Neural cell (in vitro differentiated cells): ENCODE data around the gene ACRV1. TPM values are rescaled to one million over a fixed set of nuclear protein-coding genes. Genes with fewer than 3 reads are reported as not detected.

Experiments
- H2AFZ ChIP-seq: fragments of 200-600, 300-800 bp; sonication (generic), shearing (Covaris generic); 2 replicates; pipeline ENCODE4 v1.6.0; 2014; ENCODE audit warnings: low read depth, mild to moderate bottlenecking, antibody characterized with exemption, low read length, moderate library complexity
- H3F3A ChIP-seq: fragments of 200-600 bp; shearing (Covaris generic); 2 replicates; pipeline ENCODE4 v1.6.1; 2016; ENCODE audit warnings: mild to moderate bottlenecking, moderate library complexity, mixed read lengths, antibody characterized with exemption, low read length; ENCODE audit not compliant: insufficient read depth, poor library complexity, severe bottlenecking
- H3K27ac ChIP-seq: fragments of 200-600, 300-800 bp; sonication (generic), shearing (Covaris generic); 2 replicates; pipeline ENCODE4 v1.5.1; 2014; ENCODE audit warnings: mild to moderate bottlenecking, low read length, moderate library complexity
- H3K27me3 ChIP-seq: fragments of 300-800, 200-600 bp; sonication (generic), shearing (Covaris generic); 2 replicates; pipeline ENCODE4 v1.6.0; 2014; ENCODE audit warnings: mild to moderate bottlenecking, low read depth, low read length, moderate library complexity; ENCODE audit not compliant: insufficient read depth
- H3K36me3 ChIP-seq: fragments of 300-800, 200-600 bp; sonication (generic), shearing (Covaris generic); 2 replicates; pipeline ENCODE4 v1.5.1; 2014; ENCODE audit warnings: mild to moderate bottlenecking, antibody characterized with exemption, low read length, moderate library complexity; ENCODE audit not compliant: insufficient read depth
- H3K4me2 ChIP-seq: fragments of 300-800, 200-600 bp; sonication (generic), shearing (Covaris generic); 2 replicates; pipeline ENCODE4 v1.6.0; 2014; ENCODE audit warnings: mild to moderate bottlenecking, low read length
- H3K4me3 ChIP-seq: fragments of 300-800, 200-600 bp; sonication (generic), shearing (Covaris generic); 2 replicates; pipeline ENCODE4 v1.5.1; 2014; ENCODE audit warnings: mild to moderate bottlenecking, low read length, moderate library complexity
- H3K79me2 ChIP-seq: fragments of 200-600 bp; shearing (Covaris generic); replicated peaks from 2 replicates; pipeline ENCODE4 v1.6.0; 2014; ENCODE audit warnings: mild to moderate bottlenecking, low read length, moderate library complexity; ENCODE audit not compliant: insufficient read depth
- H3K9ac ChIP-seq: fragments of 300-800, 200-600 bp; sonication (generic), shearing (Covaris generic); 2 replicates; pipeline ENCODE4 v1.6.1; 2016; ENCODE audit warnings: mild to moderate bottlenecking, low read length, mixed read lengths
- H3K9me2 ChIP-seq: fragments of 200-600 bp; shearing (Covaris generic); 2 replicates; pipeline ENCODE4 v1.6.1; 2016; ENCODE audit warnings: mild to moderate bottlenecking, low read length, mixed read lengths; ENCODE audit not compliant: insufficient read depth
- H3K9me3 ChIP-seq: fragments of 200-600, 300-800 bp; sonication (generic), shearing (Covaris generic); 2 replicates; pipeline ENCODE4 v1.6.1; 2016; ENCODE audit warnings: mild to moderate bottlenecking, mixed run types, low read length, moderate library complexity, mixed read lengths
- H4K20me1 ChIP-seq: fragments of 200-600 bp; shearing (Covaris generic); 2 replicates; pipeline ENCODE4 v1.6.1; 2016; ENCODE audit warnings: mild to moderate bottlenecking, mixed run types; ENCODE audit not compliant: insufficient read depth
- CTCF ChIP-seq: fragments of 450-650 bp; IDR thresholded peaks from 2 replicates; pipeline ENCODE4 v1.5.1; 2014; ENCODE audit warnings: antibody characterized with exemption, mild to moderate bottlenecking, moderate library complexity; ENCODE audit not compliant: poor library complexity, severe bottlenecking
- EP300 ChIP-seq: fragments of 450-650 bp; conservative IDR thresholded peaks from 2 replicates; pipeline ENCODE4 v1.6.1; 2014; ENCODE audit warnings: antibody characterized with exemption, mild to moderate bottlenecking, moderate library complexity; ENCODE audit not compliant: poor library complexity, severe bottlenecking
- EZH2 ChIP-seq: fragments of 200-600, 300-800 bp; shearing (Covaris generic), sonication (generic); IDR thresholded peaks from 2 replicates; pipeline ENCODE4 v1.6.1; 2014; ENCODE audit warnings: antibody characterized with exemption, low read length, borderline replicate concordance, mild to moderate bottlenecking; ENCODE audit not compliant: insufficient read depth, poor library complexity, severe bottlenecking
- MXI1 ChIP-seq: fragments of 450-650 bp; conservative IDR thresholded peaks from 2 replicates; pipeline ENCODE4 v1.6.1; 2014; ENCODE audit warnings: antibody characterized with exemption, mild to moderate bottlenecking; ENCODE audit not compliant: poor library complexity, severe bottlenecking
- POLR2AphosphoS5 ChIP-seq: IDR thresholded peaks from 2 replicates; pipeline ENCODE4 v1.6.1; 2012
- RAD21 ChIP-seq: fragments of 450-650 bp; conservative IDR thresholded peaks from 2 replicates; pipeline ENCODE4 v1.6.1; 2014; ENCODE audit warnings: antibody characterized with exemption, mild to moderate bottlenecking, moderate library complexity
- REST ChIP-seq: IDR thresholded peaks from 2 replicates; pipeline ENCODE4 v1.6.1; 2012; ENCODE audit warnings: borderline replicate concordance
- SMC3 ChIP-seq: fragments of 450-650 bp; conservative IDR thresholded peaks from 2 replicates; pipeline ENCODE4 v1.6.1; 2014; ENCODE audit warnings: antibody characterized with exemption, mild to moderate bottlenecking, moderate library complexity; ENCODE audit not compliant: poor library complexity
- TAF1 ChIP-seq: IDR thresholded peaks from 2 replicates; pipeline ENCODE4 v1.6.1; 2012; ENCODE audit warnings: low read depth
- polyA minus RNA-seq: library from RNA; depleted of rRNA, polyadenylated mRNA; stranded (reverse); fragments of >200 nt; gene quantifications from 2 replicates; pipeline ENCODE4 v1.2.3, GENCODE V29; 2014
- polyA plus RNA-seq: library from polyadenylated mRNA; depleted of rRNA; stranded (reverse); fragments of >200 nt; gene quantifications from 2 replicates; pipeline ENCODE4 v1.2.3, GENCODE V29; 2014

The ACRV1 gene
- 0.52 TPM in 1 of 2 replicates, not detected in the other for polyA plus RNA-seq
- 0.35 TPM in 1 of 2 replicates, not detected in the other for polyA minus RNA-seq

- Histone ChIP-seq H3K27me3 (no peaks in the 10 kb centered on the region), H3K27ac (no peak within 1 kb of the TSS), H3K36me3 (no peaks in the 10 kb centered on the region), H3K9me2 (no peaks in the 10 kb centered on the region), H3K4me2 (no peak within 1 kb of the TSS), H3K79me2 (no peaks in the 10 kb centered on the region), H3F3A (no peaks in the 10 kb centered on the region), H2AFZ (no peak within 1 kb of the TSS), H4K20me1 (no peaks in the 10 kb centered on the region), H3K4me3 (no peak within 1 kb of the TSS), H3K9me3 (no peaks in the 10 kb centered on the region), H3K9ac (no peak within 1 kb of the TSS)
- TF ChIP-seq EP300 (no peak), TAF1 (no peak), EZH2 (no peak), CTCF (no peak), REST (no peak), RAD21 (no peak), POLR2AphosphoS5 (no peak), MXI1 (no peak), SMC3 (no peak)
Observed at GRCh38 chr11:125680747-125681146, at the start of gene ACRV1. TSS of gene ACRV1 (minus strand) at chr11:125680847. CDS start at chr11:125680780, 67 bp downstream.

- Histone ChIP-seq H2AFZ (no peak overlapping the region), H3K9me2 (no peaks in the 10 kb centered on the region), H3K36me3 (no peaks in the 10 kb centered on the region), H3K9me3 (no peaks in the 10 kb centered on the region), H3K27me3 (no peaks in the 10 kb centered on the region), H3K79me2 (no peaks in the 10 kb centered on the region), H3K4me2 (no peak overlapping the region), H3F3A (no peaks in the 10 kb centered on the region), H3K27ac (no peak overlapping the region), H3K4me3 (no peak overlapping the region), H4K20me1 (no peaks in the 10 kb centered on the region), H3K9ac (no peak overlapping the region)
- TF ChIP-seq REST (no peak), EZH2 (no peak), MXI1 (no peak), RAD21 (no peak), EP300 (no peak), SMC3 (no peak), POLR2AphosphoS5 (no peak), CTCF (no peak), TAF1 (no peak)
Observed at GRCh38 chr11:125728969-125729368, 48.3 kb upstream of the ACRV1 start.
